NCI-H1417 (cell line): ENCODE data around the gene NOXA1.
"Not testable (repeated sequence)": the region's sequence is repeated elsewhere in the genome, so short reads cannot be mapped to it uniquely, and the experiment has no call there.

Source experiments
- DNase-seq, 3 experiments: peaks; one replicate each; lab custom pipeline; 2025; lab: John Stamatoyannopoulos, UW

The NOXA1 gene

GRCh38 chr9:137406085-137406760, 17.0 kb upstream of the NOXA1 start:
- no peak for DNase-seq

GRCh38 chr9:137406876-137407589, 16.2 kb upstream of the NOXA1 start:
- peak in 2 of 3 experiments; percentile 41 to 54 for DNase-seq

- DNase-seq, result no peak
Observed at GRCh38 chr9:137407590-137408300, 15.4 kb upstream of the NOXA1 start.

GRCh38 chr9:137408651-137409405, 14.4 kb upstream of the NOXA1 start:
- no peak for DNase-seq

- no peak for DNase-seq
Observed at GRCh38 chr9:137409515-137409914, 13.7 kb upstream of the NOXA1 start.

GRCh38 chr9:137410236-137410890, 12.8 kb upstream of the NOXA1 start:
- not testable (repeated sequence) for DNase-seq

GRCh38 chr9:137410891-137411249, 12.3 kb upstream of the NOXA1 start:
- no peak for DNase-seq

- DNase-seq, result no peak
Observed at GRCh38 chr9:137411260-137411644, 11.9 kb upstream of the NOXA1 start.

GRCh38 chr9:137411645-137412380, 11.4 kb upstream of the NOXA1 start:
- no peak for DNase-seq

- DNase-seq, result no peak
Observed at GRCh38 chr9:137412431-137412830, 10.8 kb upstream of the NOXA1 start.

GRCh38 chr9:137415451-137415850, 7.7 kb upstream of the NOXA1 start:
- DNase-seq, result no peak

GRCh38 chr9:137416006-137416562, 7.1 kb upstream of the NOXA1 start:
- no peak for DNase-seq

GRCh38 chr9:137416563-137417151, 6.5 kb upstream of the NOXA1 start:
- DNase-seq, result no peak

- no peak for DNase-seq
Observed at GRCh38 chr9:137417161-137418021, 5.8 kb upstream of the NOXA1 start.

- DNase-seq, result peak in 1 of 3 experiments; percentile 79
Observed at GRCh38 chr9:137421838-137422603, 1.2 kb upstream of the NOXA1 start.

GRCh38 chr9:137423514-137424291, 510 bp downstream of the NOXA1 start:
- peak in 2 of 3 experiments; percentile 67 to 91 for DNase-seq

GRCh38 chr9:137426018-137426681, 3.0 kb downstream of the NOXA1 start:
- no peak for DNase-seq
